Mesodermal cell (in vitro differentiated cells): ENCODE measurements around the gene EN1.

Source experiments
- H3K27ac ChIP-seq: 2 replicates; pipeline ENCODE4 v1.7.0; 2013; ENCODE audit warnings: mild to moderate bottlenecking, low read depth, low read length, moderate library complexity; ENCODE audit not compliant: severe bottlenecking
- H3K36me3 ChIP-seq: 2 replicates; pipeline ENCODE4 v1.7.1; 2013; ENCODE audit warnings: mild to moderate bottlenecking, low read length, moderate library complexity; ENCODE audit not compliant: control insufficient read depth, insufficient read depth
- H3K4me1 ChIP-seq: one replicate; pipeline ENCODE4 v1.7.1; 2013; ENCODE audit warnings: mild to moderate bottlenecking, low read length; ENCODE audit not compliant: insufficient read depth, control insufficient read depth, poor library complexity, severe bottlenecking
- H3K4me3 ChIP-seq: 2 replicates; pipeline ENCODE4 v1.7.0; 2013; ENCODE audit warnings: low read length, control low read depth, mild to moderate bottlenecking; ENCODE audit not compliant: insufficient read depth, poor library complexity, severe bottlenecking; ENCODE audit errors: extremely low read depth
- H3K9me3 ChIP-seq: 2 replicates; pipeline ENCODE4 v1.7.1; 2013; ENCODE audit warnings: mild to moderate bottlenecking, low read length, moderate library complexity; ENCODE audit not compliant: control insufficient read depth
- WGBS, 2 experiments: methylation state at CpG; one replicate each; pipeline ENCODE4 v1.1.5; 2013; ENCODE audit warnings: missing lambda C conversion rate in 2 of 2; ENCODE audit not compliant: insufficient coverage in 2 of 2; 5-methylcytosine and 5-hydroxymethylcytosine counted together

Gene EN1

GRCh38 chr2:118841450-118841827 lies 6.0 kb downstream of the EN1 start:
- no peaks in the 10 kb centered on the region for H3K9me3 ChIP-seq
- no peak overlapping the region for H3K4me3 ChIP-seq
- WGBS, 2 experiments = 9 to 24% methylated on average over 10 to 19 of the region's 20 CpGs
- no peak overlapping the region for H3K27ac ChIP-seq
- peaks cover 15% of the 10 kb centered on the region for H3K4me1 ChIP-seq
- H3K36me3 ChIP-seq = no peaks in the 10 kb centered on the region

- Histone ChIP-seq H3K9me3 (no peaks in the 10 kb centered on the region), H3K4me1 (peaks cover 24% of the 10 kb centered on the region), H3K36me3 (no peaks in the 10 kb centered on the region), H3K27ac (no peak overlapping the region), H3K4me3 (no peak overlapping the region)
- WGBS, 2 experiments = 61 to 68% methylated on average over 3 to 6 of the region's 6 CpGs
Observed at GRCh38 chr2:118838741-118839455, 8.6 kb downstream of the EN1 start.

GRCh38 chr2:118837621-118838020 lies 9.8 kb downstream of the EN1 start:
- 29 to 40% methylated on average over 1 of the region's 2 CpGs for WGBS, 2 experiments
- peaks cover 23% of the 10 kb centered on the region for H3K4me1 ChIP-seq
- no peaks in the 10 kb centered on the region for H3K36me3 ChIP-seq
- H3K9me3 ChIP-seq = no peaks in the 10 kb centered on the region
- H3K27ac ChIP-seq = no peak overlapping the region
- H3K4me3 ChIP-seq = no peak overlapping the region

GRCh38 chr2:118837067-118837466 lies 10.4 kb downstream of the EN1 start:
- 0 to 43% methylated on average over 1 to 2 of the region's 9 CpGs for WGBS, 2 experiments
- Histone ChIP-seq H3K36me3 (no peaks in the 10 kb centered on the region), H3K27ac (no peak overlapping the region), H3K9me3 (no peaks in the 10 kb centered on the region), H3K4me3 (no peak overlapping the region), H3K4me1 (peaks cover 20% of the 10 kb centered on the region)

- 0% methylated on average over 1 of the region's 8 CpGs for WGBS, 2 experiments
- no peaks in the 10 kb centered on the region for H3K9me3 ChIP-seq
- H3K4me3 ChIP-seq = peak overlapping the region; percentile 34
- peaks cover 17% of the 10 kb centered on the region for H3K4me1 ChIP-seq
- no peak overlapping the region for H3K27ac ChIP-seq
- H3K36me3 ChIP-seq = no peaks in the 10 kb centered on the region
Observed at GRCh38 chr2:118836411-118836930, 11.0 kb downstream of the EN1 start.

- H3K9me3 ChIP-seq = no peaks in the 10 kb centered on the region
- peaks cover 17% of the 10 kb centered on the region for H3K4me1 ChIP-seq
- WGBS, 2 experiments = 1% methylated on average over 45 to 46 of the region's 53 CpGs
- H3K4me3 ChIP-seq = peak overlapping the region; percentile 34
- no peaks in the 10 kb centered on the region for H3K36me3 ChIP-seq
- H3K27ac ChIP-seq = no peak overlapping the region
Observed at GRCh38 chr2:118835746-118836410, 11.6 kb downstream of the EN1 start.

- Histone ChIP-seq H3K4me1 (peaks cover 17% of the 10 kb centered on the region), H3K27ac (no peak overlapping the region), H3K9me3 (no peaks in the 10 kb centered on the region), H3K36me3 (no peaks in the 10 kb centered on the region), H3K4me3 (peak overlapping the region; percentile 34)
- WGBS, 2 experiments = 1 to 2% methylated on average over 37 to 44 of the region's 61 CpGs
Observed at GRCh38 chr2:118834901-118835745, 12.3 kb downstream of the EN1 start.

GRCh38 chr2:118834440-118834810 lies 13.0 kb downstream of the EN1 start:
- WGBS, 2 experiments = 2 to 6% methylated on average over 14 to 15 of the region's 18 CpGs
- Histone ChIP-seq H3K36me3 (no peaks in the 10 kb centered on the region), H3K9me3 (no peaks in the 10 kb centered on the region), H3K4me3 (no peak overlapping the region), H3K27ac (no peak overlapping the region), H3K4me1 (peaks cover 17% of the 10 kb centered on the region)

GRCh38 chr2:118833716-118834439 lies 13.6 kb downstream of the EN1 start:
- 3 to 8% methylated on average over 25 to 26 of the region's 35 CpGs for WGBS, 2 experiments
- Histone ChIP-seq H3K36me3 (no peaks in the 10 kb centered on the region), H3K4me1 (peaks cover 17% of the 10 kb centered on the region), H3K27ac (no peak overlapping the region), H3K9me3 (no peaks in the 10 kb centered on the region), H3K4me3 (no peak overlapping the region)
